Mucosa of stomach (tissue), 1 donor: ENCODE results near the gene CMYA5.

Experiments used
- H3K27me3 ChIP-seq: one replicate; pipeline ENCODE4 v1.7.0; 2013; ENCODE audit warnings: mild to moderate bottlenecking, low read length; ENCODE audit not compliant: control insufficient read depth, insufficient read depth
- H3K36me3 ChIP-seq: one replicate; pipeline ENCODE4 v1.7.0; 2013; ENCODE audit warnings: low read length; ENCODE audit not compliant: control insufficient read depth, insufficient read depth
- H3K4me1 ChIP-seq: one replicate; pipeline ENCODE4 v1.7.0; 2013; ENCODE audit warnings: mild to moderate bottlenecking, low read length; ENCODE audit not compliant: control insufficient read depth, insufficient read depth
- H3K4me3 ChIP-seq: one replicate; pipeline ENCODE4 v1.7.0; 2013; ENCODE audit warnings: low read length
- H3K9ac ChIP-seq: one replicate; pipeline ENCODE4 v1.7.0; 2013; ENCODE audit warnings: mild to moderate bottlenecking, low read length, moderate library complexity
- H3K9me3 ChIP-seq: one replicate; pipeline ENCODE4 v1.7.0; 2013; ENCODE audit warnings: mild to moderate bottlenecking, low read length, moderate library complexity; ENCODE audit not compliant: control insufficient read depth
- donor health status: Pancreatic carcinoma.

Gene CMYA5

GRCh38 chr5:79811081-79811480 lies 121.4 kb downstream of the CMYA5 start:
- Histone ChIP-seq H3K27me3 (no peaks in the 10 kb centered on the region), H3K36me3 (no peaks in the 10 kb centered on the region), H3K4me3 (no peak overlapping the region), H3K9me3 (no peaks in the 10 kb centered on the region), H3K4me1 (no peaks in the 10 kb centered on the region), H3K9ac (no peak overlapping the region)

- Histone ChIP-seq H3K9ac (no peak overlapping the region), H3K27me3 (no peaks in the 10 kb centered on the region), H3K9me3 (no peaks in the 10 kb centered on the region), H3K36me3 (no peaks in the 10 kb centered on the region), H3K4me1 (no peaks in the 10 kb centered on the region), H3K4me3 (no peak overlapping the region)
Observed at GRCh38 chr5:79811904-79812303, 122.3 kb downstream of the CMYA5 start.

GRCh38 chr5:79814699-79815098 lies 125.1 kb downstream of the CMYA5 start:
- Histone ChIP-seq H3K4me1 (no peaks in the 10 kb centered on the region), H3K4me3 (no peak overlapping the region), H3K9me3 (no peaks in the 10 kb centered on the region), H3K9ac (no peak overlapping the region), H3K36me3 (no peaks in the 10 kb centered on the region), H3K27me3 (no peaks in the 10 kb centered on the region)

- H3K36me3 ChIP-seq: no peaks in the 10 kb centered on the region
- no peak overlapping the region for H3K4me3 ChIP-seq
- H3K9ac ChIP-seq: no peak overlapping the region
- no peaks in the 10 kb centered on the region for H3K4me1 ChIP-seq
- no peaks in the 10 kb centered on the region for H3K9me3 ChIP-seq
- no peaks in the 10 kb centered on the region for H3K27me3 ChIP-seq
Observed at GRCh38 chr5:79816014-79816413, 126.4 kb downstream of the CMYA5 start.

- no peak overlapping the region for H3K9ac ChIP-seq
- no peak overlapping the region for H3K4me3 ChIP-seq
- H3K9me3 ChIP-seq: no peaks in the 10 kb centered on the region
- no peaks in the 10 kb centered on the region for H3K36me3 ChIP-seq
- no peaks in the 10 kb centered on the region for H3K27me3 ChIP-seq
- no peaks in the 10 kb centered on the region for H3K4me1 ChIP-seq
Observed at GRCh38 chr5:79820648-79821047, 131.0 kb downstream of the CMYA5 start.

- H3K9ac ChIP-seq: no peak overlapping the region
Observed at GRCh38 chr5:79824444-79824843, 134.8 kb downstream of the CMYA5 start.

GRCh38 chr5:79825802-79826201 lies 136.2 kb downstream of the CMYA5 start:
- Histone ChIP-seq H3K27me3 (peaks cover 4% of the 10 kb centered on the region), H3K36me3 (no peaks in the 10 kb centered on the region), H3K9ac (no peak overlapping the region), H3K9me3 (no peaks in the 10 kb centered on the region), H3K4me3 (no peak overlapping the region), H3K4me1 (no peaks in the 10 kb centered on the region)

More at GRCh38 chr5:79824444-79824843, 134.8 kb downstream of the CMYA5 start:
- no peaks in the 10 kb centered on the region for H3K4me1 ChIP-seq
- no peak overlapping the region for H3K4me3 ChIP-seq
- no peaks in the 10 kb centered on the region for H3K27me3 ChIP-seq
- H3K9me3 ChIP-seq: no peaks in the 10 kb centered on the region
- H3K36me3 ChIP-seq: no peaks in the 10 kb centered on the region

GRCh38 chr5:79827159-79827629 lies 137.6 kb downstream of the CMYA5 start:
- Histone ChIP-seq H3K27me3 (peaks cover 4% of the 10 kb centered on the region), H3K4me1 (no peaks in the 10 kb centered on the region), H3K36me3 (no peaks in the 10 kb centered on the region), H3K4me3 (no peak overlapping the region), H3K9ac (no peak overlapping the region), H3K9me3 (no peaks in the 10 kb centered on the region)

GRCh38 chr5:79829260-79829659 lies 139.6 kb downstream of the CMYA5 start:
- H3K36me3 ChIP-seq: no peaks in the 10 kb centered on the region
- H3K9ac ChIP-seq: no peak overlapping the region
- no peaks in the 10 kb centered on the region for H3K9me3 ChIP-seq
- H3K4me3 ChIP-seq: no peak overlapping the region
- peaks cover 4% of the 10 kb centered on the region for H3K27me3 ChIP-seq
- H3K4me1 ChIP-seq: no peaks in the 10 kb centered on the region

GRCh38 chr5:79831381-79832309 lies 142.0 kb downstream of the CMYA5 start:
- Histone ChIP-seq H3K4me1 (no peaks in the 10 kb centered on the region), H3K9ac (no peak overlapping the region), H3K9me3 (no peaks in the 10 kb centered on the region), H3K36me3 (no peaks in the 10 kb centered on the region), H3K4me3 (no peak overlapping the region), H3K27me3 (peaks cover 4% of the 10 kb centered on the region)

GRCh38 chr5:79832911-79833310 lies 143.3 kb downstream of the CMYA5 start:
- Histone ChIP-seq H3K9ac (no peak overlapping the region), H3K4me3 (no peak overlapping the region), H3K36me3 (no peaks in the 10 kb centered on the region), H3K4me1 (no peaks in the 10 kb centered on the region), H3K9me3 (no peaks in the 10 kb centered on the region), H3K27me3 (peaks cover 4% of the 10 kb centered on the region)

- no peaks in the 10 kb centered on the region for H3K9me3 ChIP-seq
- H3K36me3 ChIP-seq: no peaks in the 10 kb centered on the region
- H3K27me3 ChIP-seq: peaks cover 4% of the 10 kb centered on the region
- H3K4me3 ChIP-seq: no peak overlapping the region
- H3K9ac ChIP-seq: no peak overlapping the region
- H3K4me1 ChIP-seq: no peaks in the 10 kb centered on the region
Observed at GRCh38 chr5:79834098-79834753, 144.6 kb downstream of the CMYA5 start.
